Measurements from ENCODE around the gene RAB21. TPM values are rescaled to one million over a fixed set of nuclear protein-coding genes. Genes with fewer than 3 reads are reported as not detected.

RAB21 gene
- total RNA-seq, 1 donor: 37.5 TPM

DNA sequence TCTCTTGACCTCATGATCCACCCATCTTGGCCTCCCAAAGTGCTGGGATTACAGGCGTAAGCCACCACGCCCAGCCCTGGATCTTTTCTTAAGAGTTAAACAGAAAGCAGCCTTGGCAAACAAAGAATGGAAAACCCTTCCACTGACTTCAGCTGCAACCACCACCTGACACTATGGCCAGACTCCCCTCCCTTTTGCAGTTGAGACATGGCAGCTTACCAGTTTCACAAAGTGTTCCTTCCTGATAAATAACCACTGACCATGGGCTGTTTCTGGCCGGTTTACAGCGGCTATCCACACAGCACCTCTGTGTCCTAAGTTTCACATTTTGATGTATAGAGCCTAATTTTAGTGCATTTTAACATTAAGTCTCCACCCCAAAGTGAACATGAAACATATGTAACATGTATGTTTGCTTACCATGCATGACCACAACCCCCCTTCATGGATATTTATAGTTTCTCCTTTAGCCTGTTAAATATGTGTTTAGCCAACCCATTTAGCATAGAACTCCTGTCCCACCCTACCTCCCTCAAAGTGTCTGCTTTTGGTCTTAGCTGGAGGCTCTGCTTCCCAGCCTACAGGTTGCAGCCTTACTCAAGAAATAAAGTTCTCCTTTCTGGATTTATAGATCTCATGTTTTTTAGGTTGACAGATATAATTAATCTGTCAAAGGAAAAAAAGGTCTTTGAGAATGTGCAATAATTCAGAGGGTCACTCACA lies 32.7 kb upstream of the RAB21 start:
- no peak overlapping the region for H3K4me3 ChIP-seq (ENCODE audit: low read depth, low read length)
- TF ChIP-seq, protein P1, sequence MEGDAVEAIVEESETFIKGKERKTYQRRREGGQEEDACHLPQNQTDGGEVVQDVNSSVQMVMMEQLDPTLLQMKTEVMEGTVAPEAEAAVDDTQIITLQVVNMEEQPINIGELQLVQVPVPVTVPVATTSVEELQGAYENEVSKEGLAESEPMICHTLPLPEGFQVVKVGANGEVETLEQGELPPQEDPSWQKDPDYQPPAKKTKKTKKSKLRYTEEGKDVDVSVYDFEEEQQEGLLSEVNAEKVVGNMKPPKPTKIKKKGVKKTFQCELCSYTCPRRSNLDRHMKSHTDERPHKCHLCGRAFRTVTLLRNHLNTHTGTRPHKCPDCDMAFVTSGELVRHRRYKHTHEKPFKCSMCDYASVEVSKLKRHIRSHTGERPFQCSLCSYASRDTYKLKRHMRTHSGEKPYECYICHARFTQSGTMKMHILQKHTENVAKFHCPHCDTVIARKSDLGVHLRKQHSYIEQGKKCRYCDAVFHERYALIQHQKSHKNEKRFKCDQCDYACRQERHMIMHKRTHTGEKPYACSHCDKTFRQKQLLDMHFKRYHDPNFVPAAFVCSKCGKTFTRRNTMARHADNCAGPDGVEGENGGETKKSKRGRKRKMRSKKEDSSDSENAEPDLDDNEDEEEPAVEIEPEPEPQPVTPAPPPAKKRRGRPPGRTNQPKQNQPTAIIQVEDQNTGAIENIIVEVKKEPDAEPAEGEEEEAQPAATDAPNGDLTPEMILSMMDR (IDR thresholded peaks at IDR 0.05; ENCODE audit: insufficient read depth, low read length): no peak
- no peak for DNase-seq (ENCODE audit: low read depth)

DNA sequence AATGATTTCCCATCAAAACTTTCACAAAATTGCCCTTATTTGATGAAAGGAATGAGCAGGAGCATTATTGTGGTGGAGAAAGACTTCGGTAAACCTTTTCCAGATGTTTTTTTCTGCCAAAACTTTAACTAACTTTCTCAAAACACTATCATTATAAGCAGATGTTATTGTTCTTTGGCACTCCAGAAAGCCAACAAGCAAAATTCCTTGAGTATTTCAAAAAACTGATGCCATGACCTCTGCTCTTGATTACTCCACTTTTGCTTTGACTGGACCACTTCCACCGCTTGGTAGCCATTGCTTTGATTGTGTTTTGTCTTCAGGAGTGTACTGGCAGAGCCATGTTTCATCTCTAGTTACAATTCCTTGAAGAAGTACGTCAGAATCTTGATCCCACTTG lies 29.7 kb upstream of the RAB21 start:
- TF ChIP-seq, protein P1 (IDR thresholded peaks at IDR 0.05; ENCODE audit: insufficient read depth, low read length): no peak
- peak; percentile 56 for DNase-seq (ENCODE audit: low read depth)
- no peak overlapping the region for H3K4me3 ChIP-seq (ENCODE audit: low read depth, low read length)

- H3K4me3 ChIP-seq (ENCODE audit: low read depth, low read length): no peak overlapping the region
- no peak for DNase-seq (ENCODE audit: low read depth)
- TF ChIP-seq, protein P1 (IDR thresholded peaks at IDR 0.05; ENCODE audit: insufficient read depth, low read length): no peak
Measured at GRCh38 chr12:71726548-71726947, 28.1 kb upstream of the RAB21 start.

DNA sequence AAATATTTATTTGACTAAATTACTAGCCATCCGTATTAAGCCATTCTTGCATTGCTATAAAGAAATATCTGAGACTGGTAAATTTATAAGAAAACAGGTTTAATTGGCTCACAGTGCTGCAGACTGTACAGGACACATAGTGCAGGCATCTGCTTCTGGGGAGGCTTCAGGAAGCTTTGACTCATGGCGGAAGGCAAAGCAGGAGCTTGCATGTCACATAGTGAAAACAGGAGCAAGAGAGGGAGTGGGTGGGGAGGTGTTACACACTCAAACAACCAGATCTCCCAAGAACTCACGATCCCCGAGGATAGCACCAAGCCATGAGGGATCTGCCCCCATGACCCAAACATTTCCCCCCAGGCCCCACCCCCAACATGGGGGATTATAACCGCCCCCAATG lies 26.7 kb upstream of the RAB21 start:
- no peak for DNase-seq (ENCODE audit: low read depth)
- TF ChIP-seq, protein P1 (IDR thresholded peaks at IDR 0.05; ENCODE audit: insufficient read depth, low read length): no peak
- no peak overlapping the region for H3K4me3 ChIP-seq (ENCODE audit: low read depth, low read length)

DNA sequence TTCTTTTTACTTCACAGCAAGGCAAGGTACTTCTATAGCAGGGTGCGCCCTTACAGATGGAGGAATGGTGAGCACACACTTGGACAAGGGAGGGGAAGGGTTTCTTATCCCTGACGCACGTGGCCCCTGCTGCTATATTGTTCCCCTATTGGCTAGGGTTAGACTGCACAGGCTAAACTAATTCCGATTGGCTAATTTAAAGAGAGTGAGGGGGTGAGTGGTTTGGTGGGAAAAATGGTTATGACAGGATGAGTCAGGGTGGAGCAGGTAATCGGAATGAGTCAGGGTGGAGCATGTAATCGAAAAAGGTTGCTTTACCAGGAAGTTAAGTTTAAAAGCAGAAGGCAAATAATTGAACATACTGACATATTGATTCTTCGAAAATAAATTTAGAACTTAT lies 23.7 kb upstream of the RAB21 start:
- TF ChIP-seq, protein P1 (IDR thresholded peaks at IDR 0.05; ENCODE audit: insufficient read depth, low read length): no peak
- no peak overlapping the region for H3K4me3 ChIP-seq (ENCODE audit: low read depth, low read length)
- DNase-seq (ENCODE audit: low read depth): no peak

GRCh38 chr12:71731439-71732356 lies 23.0 kb upstream of the RAB21 start:
- peak; percentile 57 for DNase-seq (ENCODE audit: low read depth)
- no peak overlapping the region for H3K4me3 ChIP-seq (ENCODE audit: low read depth, low read length)
- TF ChIP-seq, protein P1 (IDR thresholded peaks at IDR 0.05; ENCODE audit: insufficient read depth, low read length): no peak

Measured in fibroblast of the aortic adventitia (primary cell).